ENCODE data around the gene COP1.

DNA sequence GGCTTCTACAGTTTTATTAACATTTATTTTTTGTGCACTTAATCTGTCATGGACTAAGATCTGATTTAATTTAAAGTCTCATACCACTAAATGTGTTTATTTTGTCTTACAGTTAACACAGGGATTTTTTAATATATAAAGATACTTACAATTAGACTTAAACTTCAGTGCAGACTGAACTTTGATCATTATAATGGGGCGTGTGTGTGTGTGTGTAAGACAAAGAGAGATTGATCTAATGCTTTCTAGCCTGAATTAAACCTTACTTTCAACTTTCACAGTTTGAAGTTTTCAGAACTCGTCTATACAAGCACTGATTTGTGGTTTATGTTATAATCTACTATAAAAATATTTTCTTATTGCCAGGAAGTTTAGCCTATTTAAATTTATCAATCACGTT is 150.8 kb downstream of the COP1 start:
- TF ChIP-seq CTCF (IDR thresholded peaks at IDR 0.05 in 8 of 11, conservative IDR thresholded peaks at IDR 0.05 in 3 of 11) (no peak), POLR2AphosphoS5 (IDR thresholded peaks at IDR 0.05) (no peak), POLR2A (IDR thresholded peaks at IDR 0.05) (no peak)

All from spleen (tissue), 7 donors.